Measurements from ENCODE around the gene SH3D19.

DNA sequence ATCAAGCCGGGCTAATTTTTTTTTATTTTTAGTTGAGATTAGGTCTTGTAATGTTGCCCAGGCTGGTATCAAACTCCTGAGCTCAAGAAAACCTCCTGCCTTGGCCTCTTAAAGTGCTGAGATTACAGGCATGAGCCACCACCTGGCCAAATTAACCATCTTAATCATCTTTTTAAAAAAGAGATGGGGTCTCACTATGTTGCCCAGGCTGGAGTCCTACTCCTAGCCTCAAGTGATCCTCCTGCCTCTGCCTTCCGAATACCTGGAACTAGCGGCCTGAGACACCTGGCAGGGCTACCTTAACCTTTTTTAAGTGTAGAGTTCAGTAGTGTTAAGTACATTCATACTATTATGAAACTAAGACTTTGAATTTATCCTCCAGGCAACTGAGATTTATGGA, 227.6 kb downstream of the SH3D19 start:
- no peak for TF ChIP-seq POLR2A (IDR thresholded peaks at IDR 0.05)
- TF ChIP-seq, protein P1, sequence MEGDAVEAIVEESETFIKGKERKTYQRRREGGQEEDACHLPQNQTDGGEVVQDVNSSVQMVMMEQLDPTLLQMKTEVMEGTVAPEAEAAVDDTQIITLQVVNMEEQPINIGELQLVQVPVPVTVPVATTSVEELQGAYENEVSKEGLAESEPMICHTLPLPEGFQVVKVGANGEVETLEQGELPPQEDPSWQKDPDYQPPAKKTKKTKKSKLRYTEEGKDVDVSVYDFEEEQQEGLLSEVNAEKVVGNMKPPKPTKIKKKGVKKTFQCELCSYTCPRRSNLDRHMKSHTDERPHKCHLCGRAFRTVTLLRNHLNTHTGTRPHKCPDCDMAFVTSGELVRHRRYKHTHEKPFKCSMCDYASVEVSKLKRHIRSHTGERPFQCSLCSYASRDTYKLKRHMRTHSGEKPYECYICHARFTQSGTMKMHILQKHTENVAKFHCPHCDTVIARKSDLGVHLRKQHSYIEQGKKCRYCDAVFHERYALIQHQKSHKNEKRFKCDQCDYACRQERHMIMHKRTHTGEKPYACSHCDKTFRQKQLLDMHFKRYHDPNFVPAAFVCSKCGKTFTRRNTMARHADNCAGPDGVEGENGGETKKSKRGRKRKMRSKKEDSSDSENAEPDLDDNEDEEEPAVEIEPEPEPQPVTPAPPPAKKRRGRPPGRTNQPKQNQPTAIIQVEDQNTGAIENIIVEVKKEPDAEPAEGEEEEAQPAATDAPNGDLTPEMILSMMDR (IDR thresholded peaks at IDR 0.05): no peak

All from esophagus squamous epithelium (tissue), 4 donors.